ENCODE results near the gene IPO9.
"Not testable (repeated sequence)": the region's sequence is repeated elsewhere in the genome, so short reads cannot be mapped to it uniquely, and the experiment has no call there.

IPO9 gene

DNA sequence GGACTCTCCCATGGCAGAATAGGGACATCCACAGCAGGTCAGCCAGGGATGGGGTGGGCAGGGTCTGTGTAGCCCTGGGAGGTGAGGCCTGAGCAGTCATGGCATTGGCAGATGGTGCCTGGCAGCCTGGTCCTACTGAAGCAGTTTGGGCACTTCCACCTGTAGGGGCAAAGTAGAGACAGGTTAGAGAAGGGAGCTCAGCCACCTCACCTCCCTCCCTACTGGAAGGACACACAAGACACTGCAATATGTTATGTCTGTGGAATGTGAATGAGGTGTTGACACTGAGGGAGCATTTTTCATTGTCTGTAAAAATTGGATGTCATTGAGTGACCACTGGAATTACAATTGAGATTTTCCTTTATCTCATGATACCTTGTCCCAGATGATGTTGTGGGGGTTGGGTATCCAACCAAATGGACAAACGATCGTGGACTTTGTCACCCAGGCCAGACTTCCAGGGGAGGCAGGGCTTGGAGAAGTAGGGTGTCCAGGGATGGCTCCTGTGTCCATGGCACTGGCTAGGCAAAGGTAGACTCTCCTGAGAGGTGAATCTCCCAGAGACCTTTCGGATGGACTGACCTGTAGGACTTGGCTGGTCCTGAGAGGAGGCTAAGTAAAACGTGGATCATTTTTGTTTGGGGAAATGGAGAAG lies 69.4 kb downstream of the IPO9 start:
- Histone ChIP-seq H3K4me1 (ENCODE audit: control insufficient read depth, insufficient read depth, low read length) (peaks cover 12% of the 10 kb centered on the region; the same call in 1 of the 2 replicates), H3K4me3 (ENCODE audit: low read depth, low read length) (no peak overlapping the region), H3K27me3 (ENCODE audit: control insufficient read depth, insufficient read depth, low read length) (no peaks in the 10 kb centered on the region), H3K9me3 (ENCODE audit: control insufficient read depth, insufficient read depth, low read length) (no peaks in the 10 kb centered on the region), H3K27ac (ENCODE audit: low read depth, low read length) (no peak overlapping the region), H3K9ac (ENCODE audit: low read depth, low read length) (no peak overlapping the region), H3K36me3 (ENCODE audit: control insufficient read depth, insufficient read depth, low read length) (no peaks in the 10 kb centered on the region)

DNA sequence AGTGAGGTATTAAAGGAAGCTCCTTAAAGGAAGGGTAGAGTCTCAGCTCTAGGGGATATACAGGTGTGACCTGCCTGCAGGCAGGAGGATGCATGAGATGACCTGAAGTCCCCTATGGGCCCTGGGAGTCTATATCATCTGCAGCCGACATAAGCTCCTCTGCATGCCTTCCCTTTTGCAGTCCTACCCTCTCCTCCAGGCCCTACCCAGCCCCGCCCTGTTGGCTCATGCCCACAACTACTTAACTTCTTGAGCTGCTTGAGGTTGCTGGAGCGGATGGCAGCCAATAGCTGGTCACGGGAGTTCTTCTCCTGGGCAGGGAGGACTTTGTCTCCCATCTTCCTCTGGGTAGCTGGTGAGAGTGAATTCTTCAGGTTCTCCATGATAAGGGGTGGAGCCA lies 70.0 kb downstream of the IPO9 start:
- H3K9ac ChIP-seq (ENCODE audit: low read depth, low read length) = no peak overlapping the region
- H3K4me3 ChIP-seq (ENCODE audit: low read depth, low read length) = no peak overlapping the region
- no peak overlapping the region for H3K27ac ChIP-seq (ENCODE audit: low read depth, low read length)
- H3K4me1 ChIP-seq (ENCODE audit: control insufficient read depth, insufficient read depth, low read length) = peaks cover 9% of the 10 kb centered on the region; the same call in 1 of the 2 replicates
- H3K9me3 ChIP-seq (ENCODE audit: control insufficient read depth, insufficient read depth, low read length) = no peaks in the 10 kb centered on the region
- no peaks in the 10 kb centered on the region for H3K27me3 ChIP-seq (ENCODE audit: control insufficient read depth, insufficient read depth, low read length)
- no peaks in the 10 kb centered on the region for H3K36me3 ChIP-seq (ENCODE audit: control insufficient read depth, insufficient read depth, low read length)

- Histone ChIP-seq H3K36me3 (ENCODE audit: control insufficient read depth, insufficient read depth, low read length) (no peaks in the 10 kb centered on the region), H3K9ac (ENCODE audit: low read depth, low read length) (no peak overlapping the region)
Observed at GRCh38 chr1:201899683-201900429, 70.9 kb downstream of the IPO9 start.

DNA sequence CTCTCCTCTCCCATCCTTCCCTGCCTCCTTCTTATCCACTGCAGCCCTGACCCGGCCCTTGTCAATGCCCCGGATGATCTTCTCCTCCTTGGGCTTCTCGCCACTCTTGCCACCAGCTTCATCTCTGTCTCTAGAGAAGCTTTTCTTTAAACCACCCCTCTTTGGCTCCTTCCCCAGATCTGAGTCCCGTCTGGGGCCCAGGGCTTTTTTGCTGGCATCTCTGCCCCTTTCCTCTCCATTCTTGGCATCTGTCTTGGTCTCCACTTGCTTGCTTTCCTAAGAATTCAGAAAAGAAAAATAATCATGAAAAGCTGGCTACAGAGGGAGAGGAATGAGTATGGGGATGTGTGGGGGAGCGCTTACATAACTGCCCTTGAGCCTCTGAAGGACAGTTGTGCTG lies 71.5 kb downstream of the IPO9 start:
- Histone ChIP-seq H3K9me3 (ENCODE audit: control insufficient read depth, insufficient read depth, low read length) (no peaks in the 10 kb centered on the region), H3K27ac (ENCODE audit: low read depth, low read length) (no peak overlapping the region), H3K4me1 (ENCODE audit: control insufficient read depth, insufficient read depth, low read length) (peaks cover 6% of the 10 kb centered on the region; the same call in 1 of the 2 replicates), H3K9ac (ENCODE audit: low read depth, low read length) (no peak overlapping the region), H3K4me3 (ENCODE audit: low read depth, low read length) (no peak overlapping the region), H3K27me3 (ENCODE audit: control insufficient read depth, insufficient read depth, low read length) (no peaks in the 10 kb centered on the region), H3K36me3 (ENCODE audit: control insufficient read depth, insufficient read depth, low read length) (no peaks in the 10 kb centered on the region)

More at GRCh38 chr1:201899683-201900429, 70.9 kb downstream of the IPO9 start:
- H3K27me3 ChIP-seq (ENCODE audit: control insufficient read depth, insufficient read depth, low read length) = no peaks in the 10 kb centered on the region
- H3K27ac ChIP-seq (ENCODE audit: low read depth, low read length) = no peak overlapping the region
- H3K9me3 ChIP-seq (ENCODE audit: control insufficient read depth, insufficient read depth, low read length) = no peaks in the 10 kb centered on the region
- H3K4me3 ChIP-seq (ENCODE audit: low read depth, low read length) = no peak overlapping the region
- H3K4me1 ChIP-seq (ENCODE audit: control insufficient read depth, insufficient read depth, low read length) = peaks cover 6% of the 10 kb centered on the region; the same call in 1 of the 2 replicates

DNA sequence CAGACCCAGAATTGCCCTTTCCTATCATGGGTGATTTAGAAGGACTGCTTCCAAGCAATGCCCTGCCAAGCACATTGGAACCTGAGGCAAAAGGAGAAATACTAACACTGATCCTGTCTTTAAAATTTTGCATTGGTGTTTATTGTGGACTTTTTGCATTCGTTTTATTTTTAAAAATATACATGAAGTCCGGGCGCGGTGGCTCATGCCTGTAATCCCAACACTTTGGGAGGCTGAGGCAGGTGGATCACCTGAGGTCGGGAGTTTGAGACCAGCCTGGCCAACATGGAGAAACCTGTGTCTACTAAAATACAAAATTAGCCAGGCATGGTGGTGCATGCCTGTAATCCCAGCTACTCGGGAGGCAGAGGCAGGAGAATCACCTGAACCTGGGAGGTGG lies 72.1 kb downstream of the IPO9 start:
- not testable (repeated sequence) for H3K36me3 ChIP-seq (ENCODE audit: control insufficient read depth, insufficient read depth, low read length); H3K4me3 ChIP-seq (ENCODE audit: low read depth, low read length); H3K27me3 ChIP-seq (ENCODE audit: control insufficient read depth, insufficient read depth, low read length); H3K9ac ChIP-seq (ENCODE audit: low read depth, low read length); H3K4me1 ChIP-seq (ENCODE audit: control insufficient read depth, insufficient read depth, low read length); H3K27ac ChIP-seq (ENCODE audit: low read depth, low read length); H3K9me3 ChIP-seq (ENCODE audit: control insufficient read depth, insufficient read depth, low read length)

DNA sequence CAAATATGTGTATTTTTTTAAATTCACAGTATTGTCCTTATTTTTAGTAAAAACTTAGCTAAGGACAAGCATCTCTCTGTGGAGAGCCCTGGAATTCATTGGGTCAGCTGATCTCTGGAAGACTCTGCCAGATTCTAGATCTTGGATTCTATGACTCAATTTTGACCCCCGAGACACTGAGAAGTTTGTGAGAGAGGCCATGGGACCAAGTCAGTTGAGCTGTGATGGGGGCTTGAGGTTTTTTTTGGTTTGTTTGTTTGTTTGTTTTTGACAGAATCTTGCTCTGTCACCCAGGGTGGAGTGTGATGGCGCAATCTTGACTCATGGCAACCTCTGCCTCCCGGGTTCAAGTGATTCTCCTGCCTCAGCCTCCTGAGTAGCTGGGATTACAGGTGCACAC lies 73.2 kb downstream of the IPO9 start:
- Histone ChIP-seq H3K4me1 (ENCODE audit: control insufficient read depth, insufficient read depth, low read length) (peaks cover 3% of the 10 kb centered on the region; the same call in 1 of the 2 replicates), H3K27me3 (ENCODE audit: control insufficient read depth, insufficient read depth, low read length) (no peaks in the 10 kb centered on the region), H3K27ac (ENCODE audit: low read depth, low read length) (no peak overlapping the region), H3K9ac (ENCODE audit: low read depth, low read length) (no peak overlapping the region), H3K4me3 (ENCODE audit: low read depth, low read length) (no peak overlapping the region), H3K9me3 (ENCODE audit: control insufficient read depth, insufficient read depth, low read length) (no peaks in the 10 kb centered on the region), H3K36me3 (ENCODE audit: control insufficient read depth, insufficient read depth, low read length) (no peaks in the 10 kb centered on the region)

DNA sequence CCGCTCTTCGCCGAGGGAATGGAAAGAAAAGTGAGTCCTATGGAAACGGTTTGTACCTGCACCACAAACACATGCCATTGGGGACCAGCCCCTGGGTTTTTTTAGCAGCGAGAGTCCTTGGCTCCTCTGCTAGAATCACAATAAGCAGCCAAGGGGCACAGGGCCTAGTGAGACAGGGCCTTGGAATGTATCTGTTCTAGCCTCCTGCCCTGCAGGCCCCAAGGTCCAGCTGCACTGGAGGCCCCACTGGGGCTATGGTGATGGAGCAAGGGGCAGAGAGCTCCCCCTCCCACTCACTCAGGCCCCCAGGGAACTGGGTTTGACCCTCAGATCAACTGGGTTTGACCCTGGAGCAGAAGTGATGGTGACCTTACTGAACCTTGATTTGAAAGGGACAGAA lies 74.2 kb downstream of the IPO9 start:
- Histone ChIP-seq H3K9me3 (ENCODE audit: control insufficient read depth, insufficient read depth, low read length) (no peaks in the 10 kb centered on the region), H3K36me3 (ENCODE audit: control insufficient read depth, insufficient read depth, low read length) (no peaks in the 10 kb centered on the region), H3K27ac (ENCODE audit: low read depth, low read length) (no peak overlapping the region), H3K4me1 (ENCODE audit: control insufficient read depth, insufficient read depth, low read length) (peaks cover 3% of the 10 kb centered on the region; the same call in 1 of the 2 replicates), H3K9ac (ENCODE audit: low read depth, low read length) (no peak overlapping the region), H3K4me3 (ENCODE audit: low read depth, low read length) (no peak overlapping the region), H3K27me3 (ENCODE audit: control insufficient read depth, insufficient read depth, low read length) (no peaks in the 10 kb centered on the region)

- Histone ChIP-seq H3K27me3 (ENCODE audit: control insufficient read depth, insufficient read depth, low read length) (no peaks in the 10 kb centered on the region), H3K9ac (ENCODE audit: low read depth, low read length) (no peak overlapping the region), H3K4me3 (ENCODE audit: low read depth, low read length) (no peak overlapping the region), H3K27ac (ENCODE audit: low read depth, low read length) (peak overlapping the region; percentile 21), H3K36me3 (ENCODE audit: control insufficient read depth, insufficient read depth, low read length) (no peaks in the 10 kb centered on the region), H3K4me1 (ENCODE audit: control insufficient read depth, insufficient read depth, low read length) (peaks cover 3% of the 10 kb centered on the region; the same call in 1 of the 2 replicates), H3K9me3 (ENCODE audit: control insufficient read depth, insufficient read depth, low read length) (no peaks in the 10 kb centered on the region)
Observed at GRCh38 chr1:201904579-201904978, 75.6 kb downstream of the IPO9 start.

GRCh38 chr1:201905234-201905890 lies 76.4 kb downstream of the IPO9 start:
- Histone ChIP-seq H3K9me3 (ENCODE audit: control insufficient read depth, insufficient read depth, low read length) (no peaks in the 10 kb centered on the region), H3K4me3 (ENCODE audit: low read depth, low read length) (no peak overlapping the region), H3K9ac (ENCODE audit: low read depth, low read length) (no peak overlapping the region), H3K36me3 (ENCODE audit: control insufficient read depth, insufficient read depth, low read length) (no peaks in the 10 kb centered on the region), H3K4me1 (ENCODE audit: control insufficient read depth, insufficient read depth, low read length) (peaks cover 3% of the 10 kb centered on the region; the same call in 1 of the 2 replicates), H3K27ac (ENCODE audit: low read depth, low read length) (peak overlapping the region; percentile 3), H3K27me3 (ENCODE audit: control insufficient read depth, insufficient read depth, low read length) (no peaks in the 10 kb centered on the region)

DNA sequence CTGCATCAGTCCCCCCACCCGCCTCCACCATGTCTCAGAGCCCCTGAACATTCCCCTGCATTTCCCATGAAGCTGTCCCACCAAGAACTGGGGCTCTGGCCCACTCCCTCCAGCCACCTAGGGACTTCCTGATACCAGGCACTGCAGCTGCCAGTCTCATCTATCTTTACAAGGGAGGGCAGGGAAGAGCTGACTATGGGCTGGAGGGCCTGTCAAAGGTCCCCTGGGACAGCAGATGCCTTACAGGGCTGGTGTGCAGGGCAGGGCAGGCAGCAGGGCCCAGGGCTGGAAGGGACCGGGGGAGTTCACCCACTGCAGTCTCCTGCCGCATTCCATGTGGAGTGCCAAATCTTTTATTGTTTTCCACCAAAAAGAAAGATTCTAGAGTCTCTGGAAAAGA lies 77.4 kb downstream of the IPO9 start:
- Histone ChIP-seq H3K27ac (ENCODE audit: low read depth, low read length) (no peak overlapping the region), H3K4me1 (ENCODE audit: control insufficient read depth, insufficient read depth, low read length) (peaks cover 3% of the 10 kb centered on the region; the same call in 1 of the 2 replicates), H3K9me3 (ENCODE audit: control insufficient read depth, insufficient read depth, low read length) (no peaks in the 10 kb centered on the region), H3K9ac (ENCODE audit: low read depth, low read length) (no peak overlapping the region), H3K4me3 (ENCODE audit: low read depth, low read length) (no peak overlapping the region), H3K27me3 (ENCODE audit: control insufficient read depth, insufficient read depth, low read length) (no peaks in the 10 kb centered on the region), H3K36me3 (ENCODE audit: control insufficient read depth, insufficient read depth, low read length) (no peaks in the 10 kb centered on the region)

DNA sequence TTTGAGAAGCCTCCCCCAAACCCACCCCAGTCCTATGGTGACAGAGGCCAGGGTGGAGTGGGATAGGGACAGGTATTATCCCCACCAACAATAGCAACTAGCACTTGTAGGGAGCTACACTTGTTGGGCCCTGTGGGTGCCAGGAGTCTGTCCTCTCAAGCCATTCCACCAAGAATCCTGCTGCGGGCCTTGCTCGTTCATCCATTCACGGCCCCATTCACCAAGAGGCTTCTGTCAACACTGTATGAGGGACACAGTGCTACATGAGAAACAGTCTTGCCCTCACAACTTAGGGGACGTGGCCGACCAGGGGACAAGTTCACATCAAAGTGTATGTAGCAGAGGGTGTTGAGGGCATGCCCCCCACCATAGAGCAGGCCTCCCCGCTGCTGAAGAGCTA lies 78.7 kb downstream of the IPO9 start:
- no peak overlapping the region for H3K4me3 ChIP-seq (ENCODE audit: low read depth, low read length)
- H3K27me3 ChIP-seq (ENCODE audit: control insufficient read depth, insufficient read depth, low read length) = no peaks in the 10 kb centered on the region
- H3K27ac ChIP-seq (ENCODE audit: low read depth, low read length) = no peak overlapping the region
- H3K9ac ChIP-seq (ENCODE audit: low read depth, low read length) = no peak overlapping the region
- H3K36me3 ChIP-seq (ENCODE audit: control insufficient read depth, insufficient read depth, low read length) = no peaks in the 10 kb centered on the region
- H3K4me1 ChIP-seq (ENCODE audit: control insufficient read depth, insufficient read depth, low read length) = peaks cover 4% of the 10 kb centered on the region; the same call in 1 of the 2 replicates
- no peaks in the 10 kb centered on the region for H3K9me3 ChIP-seq (ENCODE audit: control insufficient read depth, insufficient read depth, low read length)

Measured in HUES48 (cell line).